SW 1271 (cell line): ENCODE results near the gene GET3.

ENCODE experiments used
- DNase-seq, 2 experiments: peaks; one replicate each; lab custom pipeline; 2025; lab: John Stamatoyannopoulos, UW

GET3 gene

GRCh38 chr19:12752056-12752781, 14.9 kb downstream of the GET3 start:
- no peak for DNase-seq

GRCh38 chr19:12754465-12755196, 17.3 kb downstream of the GET3 start:
- no peak for DNase-seq

GRCh38 chr19:12756150-12756883, 19.0 kb downstream of the GET3 start:
- DNase-seq: no peak

GRCh38 chr19:12757544-12758274, 20.4 kb downstream of the GET3 start:
- peak in 1 of 2 experiments; percentile 45 for DNase-seq

GRCh38 chr19:12759686-12760085, 22.4 kb downstream of the GET3 start:
- DNase-seq: no peak

GRCh38 chr19:12763100-12763499, 25.8 kb downstream of the GET3 start:
- no peak for DNase-seq

- no peak for DNase-seq
Measured at GRCh38 chr19:12764698-12765097, 27.4 kb downstream of the GET3 start.

- peak; percentile 61 to 90 for DNase-seq
Measured at GRCh38 chr19:12766051-12766521, 28.8 kb downstream of the GET3 start.

- DNase-seq: no peak
Measured at GRCh38 chr19:12767150-12767549, 29.9 kb downstream of the GET3 start.

GRCh38 chr19:12767666-12768065, 30.4 kb downstream of the GET3 start:
- no peak for DNase-seq

- no peak for DNase-seq
Measured at GRCh38 chr19:12769689-12770088, 32.4 kb downstream of the GET3 start.

- no peak for DNase-seq
Measured at GRCh38 chr19:12770922-12771321, 33.6 kb downstream of the GET3 start.

GRCh38 chr19:12772323-12772722, 35.0 kb downstream of the GET3 start:
- no peak for DNase-seq

GRCh38 chr19:12773571-12773970, 36.3 kb downstream of the GET3 start:
- DNase-seq: peak; percentile 21 to 29

GRCh38 chr19:12774588-12775555, 37.6 kb downstream of the GET3 start, which contains the start of gene HOOK2:
HOOK2 (minus strand) TSS chr19:12775552; CDS start chr19:12775449, 103 bp downstream.
- DNase-seq: no peak

- DNase-seq: peak in 1 of 2 experiments; percentile 56
Measured at GRCh38 chr19:12777217-12778016, 40.1 kb downstream of the GET3 start.

GRCh38 chr19:12778017-12778904, 41.0 kb downstream of the GET3 start:
- DNase-seq: peak in 1 of 2 experiments; percentile 47

GRCh38 chr19:12778905-12779161, 41.5 kb downstream of the GET3 start:
- no peak for DNase-seq
